Measurements from ENCODE around the gene APOL1.
"Not testable (repeated sequence)": the region's sequence is repeated elsewhere in the genome, so short reads cannot be mapped to it uniquely, and the experiment has no call there.

Gene APOL1, protein sequence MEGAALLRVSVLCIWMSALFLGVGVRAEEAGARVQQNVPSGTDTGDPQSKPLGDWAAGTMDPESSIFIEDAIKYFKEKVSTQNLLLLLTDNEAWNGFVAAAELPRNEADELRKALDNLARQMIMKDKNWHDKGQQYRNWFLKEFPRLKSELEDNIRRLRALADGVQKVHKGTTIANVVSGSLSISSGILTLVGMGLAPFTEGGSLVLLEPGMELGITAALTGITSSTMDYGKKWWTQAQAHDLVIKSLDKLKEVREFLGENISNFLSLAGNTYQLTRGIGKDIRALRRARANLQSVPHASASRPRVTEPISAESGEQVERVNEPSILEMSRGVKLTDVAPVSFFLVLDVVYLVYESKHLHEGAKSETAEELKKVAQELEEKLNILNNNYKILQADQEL

GRCh38 chr22:36252754-36253522 lies at the start of gene APOL1:
APOL1 (plus strand) TSS chr22:36253133; CDS start chr22:36254956, 1,823 bp downstream.
- DNase-seq, result no peak

- DNase-seq, result not testable (repeated sequence)
Measured at GRCh38 chr22:36203441-36203840, 49.5 kb upstream of the APOL1 start.

GRCh38 chr22:36204001-36204631 lies 48.8 kb upstream of the APOL1 start:
- no peak for DNase-seq

- DNase-seq, result no peak
Measured at GRCh38 chr22:36204632-36205015, 48.3 kb upstream of the APOL1 start.

DNA sequence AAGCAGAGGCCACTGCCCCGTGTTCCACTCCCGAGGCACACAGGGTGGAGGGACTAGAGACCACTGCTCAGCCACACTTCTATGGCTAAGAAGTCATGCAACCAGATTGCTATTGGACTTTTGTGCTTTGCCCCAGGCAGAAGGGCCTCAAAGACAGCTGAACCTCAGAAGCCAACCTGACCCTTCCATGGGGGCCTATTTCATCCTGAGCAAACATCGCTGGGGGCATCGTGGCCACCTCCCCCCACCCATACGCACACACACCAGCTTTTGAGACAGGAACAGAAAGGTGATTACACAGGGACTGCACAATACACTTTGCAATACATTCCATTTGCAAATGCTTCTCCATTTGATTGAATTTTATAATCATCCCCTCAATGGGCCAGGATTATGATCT lies 47.4 kb upstream of the APOL1 start:
- DNase-seq, result not testable (repeated sequence)

DNA sequence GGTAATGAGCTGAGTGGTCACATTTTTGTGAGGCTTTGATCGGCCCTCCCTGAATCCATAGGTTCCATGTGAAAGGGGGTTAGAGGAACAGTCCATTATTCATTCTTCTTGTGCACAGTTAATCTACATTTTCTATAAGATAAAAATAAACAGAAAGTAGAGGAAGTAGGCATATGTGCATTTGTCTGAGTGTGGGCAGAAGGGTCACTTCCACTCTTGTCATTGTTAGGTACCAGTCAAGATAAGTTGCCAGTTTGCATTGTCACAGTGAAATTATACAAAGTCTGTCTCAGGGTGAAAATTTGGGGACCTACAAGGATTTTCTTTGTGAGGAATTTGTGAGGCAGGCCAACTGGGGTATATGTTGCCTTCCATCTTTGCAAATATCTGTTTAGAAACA lies 46.7 kb upstream of the APOL1 start:
- no peak for DNase-seq

DNA sequence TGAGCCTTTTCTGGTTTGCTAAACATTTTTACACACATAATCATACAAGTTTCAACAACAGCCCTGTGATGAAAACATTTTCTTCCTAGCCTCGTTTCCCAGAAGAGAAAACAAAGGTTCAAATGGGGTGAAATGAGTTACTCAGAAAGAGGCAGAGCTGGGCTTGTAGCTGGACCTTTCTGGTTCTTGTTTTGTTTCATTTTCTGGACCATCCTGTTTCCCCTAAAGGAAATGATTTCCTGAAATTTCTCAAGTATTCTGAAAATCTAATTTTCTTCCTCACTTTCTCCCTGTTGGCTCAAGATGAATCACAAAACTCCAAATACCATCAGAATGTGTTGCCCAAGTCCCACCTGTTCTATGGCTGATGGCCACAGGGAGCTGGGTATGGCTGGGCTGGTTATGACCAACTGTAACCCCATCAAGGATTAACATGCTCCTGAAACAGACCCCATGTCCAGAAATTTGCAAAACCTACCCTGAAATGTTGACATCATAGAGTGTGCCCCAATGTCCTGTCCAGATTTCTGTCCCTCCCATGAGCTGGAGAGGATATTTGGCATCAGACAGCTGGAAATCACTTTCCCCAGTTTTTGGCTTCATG lies 44.7 kb upstream of the APOL1 start:
- DNase-seq, result no peak

DNA sequence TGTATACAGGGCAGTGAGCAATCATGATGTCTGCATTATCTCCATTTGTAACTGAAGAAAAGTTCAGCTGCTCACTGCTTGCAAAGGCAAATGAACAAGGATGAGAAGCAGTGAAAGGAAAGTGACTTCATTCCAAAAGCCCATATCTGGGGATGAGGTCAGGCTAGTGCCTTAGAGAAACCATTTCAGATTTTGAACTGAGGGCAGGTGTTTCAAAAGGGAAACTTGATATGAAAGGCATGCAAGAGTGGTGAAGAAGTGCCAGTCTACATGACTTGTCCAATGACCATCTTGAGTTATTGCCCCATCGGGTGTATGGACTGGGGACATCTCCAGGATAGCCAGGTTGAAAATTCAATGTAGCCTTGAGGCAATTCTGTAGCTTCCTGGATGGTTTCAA lies 44.0 kb upstream of the APOL1 start:
- DNase-seq, result no peak

DNA sequence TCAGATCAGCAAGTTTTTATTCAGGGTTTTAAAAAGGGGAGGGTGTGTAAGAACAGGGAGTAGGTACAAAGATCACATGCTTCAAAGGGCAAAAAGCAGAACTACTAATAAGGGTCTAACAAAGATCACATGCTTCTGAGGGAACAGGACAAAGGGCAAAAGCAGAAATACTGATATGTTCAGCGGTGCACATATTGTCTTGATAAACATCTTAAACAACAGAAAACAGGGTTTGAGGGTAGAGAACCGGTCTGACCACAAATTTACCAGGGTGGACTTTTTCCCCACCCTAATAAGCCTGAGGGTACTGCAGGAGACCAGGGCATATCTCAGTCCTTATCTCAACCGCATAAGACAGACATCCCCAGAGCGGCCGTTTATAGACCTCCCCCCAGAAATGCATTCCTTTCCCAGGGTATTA lies 43.4 kb upstream of the APOL1 start:
- not testable (repeated sequence) for DNase-seq

DNA sequence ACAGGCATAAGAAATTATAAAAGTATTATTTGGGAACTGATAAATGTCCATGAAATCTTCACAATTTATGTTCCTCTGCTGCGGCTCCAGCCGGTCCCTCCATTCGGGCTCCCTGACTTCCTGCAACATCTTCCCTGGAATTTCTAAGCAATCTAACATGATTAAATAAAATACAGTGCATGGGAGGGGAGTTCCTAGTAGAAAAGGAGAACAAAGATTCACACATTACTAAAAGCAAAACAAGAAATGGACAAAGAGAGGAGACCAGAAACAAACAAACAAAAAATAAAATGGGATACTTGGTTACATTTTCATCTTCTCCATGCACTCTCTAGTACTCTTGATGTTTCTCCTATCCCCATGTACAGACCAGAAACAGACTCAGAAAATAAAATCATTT lies 42.7 kb upstream of the APOL1 start:
- no peak for DNase-seq

DNA sequence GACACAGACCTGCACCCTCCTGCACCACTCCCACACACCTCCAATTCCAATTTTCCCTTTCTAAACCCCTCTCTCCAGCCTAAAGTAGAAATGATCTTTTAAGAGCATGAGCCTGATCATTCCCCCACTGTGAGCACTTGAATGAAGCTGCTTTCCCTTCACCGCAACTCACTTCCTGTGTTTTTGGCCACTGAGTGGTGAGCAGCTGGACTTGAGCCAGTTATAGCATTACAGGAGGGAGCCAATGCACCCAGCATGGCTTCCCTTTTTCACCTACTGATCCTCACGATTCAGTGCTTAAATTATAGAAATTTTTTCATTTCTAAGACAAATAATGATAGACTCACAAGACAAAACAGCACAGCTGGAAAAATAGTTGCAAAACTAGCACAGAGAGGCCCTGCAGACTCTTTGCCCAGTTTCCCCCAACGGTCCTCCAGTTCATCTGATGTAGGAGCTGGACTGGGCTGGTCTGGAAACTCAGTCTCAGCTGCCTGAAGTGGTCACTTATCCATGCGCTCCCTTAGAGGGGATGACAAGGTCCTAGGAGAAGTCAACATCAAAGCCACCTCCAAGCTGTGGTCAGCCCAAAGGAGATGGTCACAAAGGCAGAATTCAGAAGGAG lies 41.6 kb upstream of the APOL1 start:
- peak; percentile 59 for DNase-seq

DNA sequence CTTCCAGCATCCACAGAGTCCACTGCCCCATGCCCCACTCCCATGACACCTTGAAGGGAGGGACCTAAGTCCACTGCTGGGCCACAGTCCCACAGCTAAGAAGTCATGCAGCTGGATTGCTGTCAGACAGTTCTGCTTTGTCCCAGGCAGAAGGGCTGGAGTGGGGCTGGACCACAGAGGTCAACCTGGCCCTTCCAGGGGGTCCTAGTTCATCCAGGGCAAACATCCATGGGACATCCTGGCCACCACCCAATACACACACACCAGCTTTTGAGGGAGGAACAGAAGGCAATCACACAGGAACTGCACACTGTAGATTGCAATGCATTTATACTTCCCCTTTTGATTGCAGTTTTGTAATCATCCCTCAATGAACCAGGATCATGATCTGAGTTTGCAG lies 40.0 kb upstream of the APOL1 start:
- DNase-seq, result no peak

DNA sequence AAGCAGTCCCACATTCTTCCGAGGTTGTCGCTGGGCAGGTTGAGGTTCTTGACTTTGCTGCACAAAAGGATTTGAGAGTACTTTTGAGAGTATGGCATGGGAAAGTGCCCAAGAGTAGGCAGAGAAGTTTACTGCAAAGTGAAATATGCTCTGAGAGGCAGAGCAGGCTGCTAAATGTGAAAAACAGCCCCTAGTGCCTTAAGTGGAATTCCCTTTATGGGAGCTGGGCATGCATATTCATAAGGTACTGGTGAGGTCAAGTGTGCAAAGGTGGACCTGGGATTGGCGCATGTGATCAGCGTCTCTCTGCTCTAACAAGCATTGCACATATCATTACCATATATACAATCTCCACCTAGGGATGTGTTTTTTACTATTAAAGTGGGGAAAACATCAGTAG lies 39.3 kb upstream of the APOL1 start:
- no peak for DNase-seq

DNA sequence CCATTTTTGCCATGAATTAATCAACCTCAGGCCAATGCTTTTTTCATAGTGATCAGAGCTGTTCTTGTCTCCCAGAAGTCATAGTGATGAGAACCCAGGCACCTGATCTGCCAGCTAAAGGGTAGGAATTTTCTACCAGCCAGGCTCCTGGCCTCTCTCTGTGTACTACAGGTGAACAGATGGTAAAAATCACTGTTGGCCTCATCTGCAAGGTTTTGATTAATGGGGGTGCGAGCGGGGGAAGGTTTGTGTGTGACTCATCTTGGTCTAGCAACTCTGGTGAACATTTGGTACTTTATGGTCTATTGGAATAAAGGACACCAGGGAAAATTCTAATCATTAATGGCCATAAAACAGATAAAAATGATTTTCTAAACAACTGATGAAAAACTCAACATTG lies 37.0 kb upstream of the APOL1 start:
- DNase-seq, result no peak

- no peak for DNase-seq
Measured at GRCh38 chr22:36218648-36219193, 34.2 kb upstream of the APOL1 start.

GRCh38 chr22:36220451-36220921 lies 32.4 kb upstream of the APOL1 start:
- peak; percentile 27 for DNase-seq

- DNase-seq, result peak; percentile 26
Measured at GRCh38 chr22:36221799-36222751, 30.9 kb upstream of the APOL1 start.

DNA sequence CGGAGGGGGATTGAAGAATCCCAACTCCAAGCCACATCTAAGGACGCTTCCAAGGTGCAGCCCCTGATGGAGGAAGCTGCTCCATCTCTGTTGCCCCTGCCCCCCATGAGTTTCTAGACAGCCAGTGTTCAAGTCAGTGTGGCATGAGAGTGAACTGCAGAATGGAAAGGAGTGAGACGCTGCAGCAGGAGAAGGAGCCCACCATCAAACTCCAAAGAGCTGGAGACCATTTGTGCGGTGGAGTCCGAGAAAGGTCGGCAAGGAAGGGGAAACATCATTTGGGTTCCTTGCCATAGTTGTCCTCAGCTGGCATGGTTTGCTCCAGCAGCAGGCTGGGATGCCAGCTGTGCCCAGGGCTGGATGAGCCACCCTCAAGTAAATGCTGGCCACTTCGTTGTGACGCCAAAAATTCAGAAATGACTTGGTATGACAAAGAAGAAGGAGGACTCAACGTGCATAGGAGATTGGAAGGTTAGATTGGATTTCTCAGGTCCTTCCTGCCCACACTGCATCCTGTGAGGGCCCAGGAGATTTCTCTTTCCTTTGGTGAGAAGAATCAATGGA lies 30.0 kb upstream of the APOL1 start:
- DNase-seq, result no peak

DNA sequence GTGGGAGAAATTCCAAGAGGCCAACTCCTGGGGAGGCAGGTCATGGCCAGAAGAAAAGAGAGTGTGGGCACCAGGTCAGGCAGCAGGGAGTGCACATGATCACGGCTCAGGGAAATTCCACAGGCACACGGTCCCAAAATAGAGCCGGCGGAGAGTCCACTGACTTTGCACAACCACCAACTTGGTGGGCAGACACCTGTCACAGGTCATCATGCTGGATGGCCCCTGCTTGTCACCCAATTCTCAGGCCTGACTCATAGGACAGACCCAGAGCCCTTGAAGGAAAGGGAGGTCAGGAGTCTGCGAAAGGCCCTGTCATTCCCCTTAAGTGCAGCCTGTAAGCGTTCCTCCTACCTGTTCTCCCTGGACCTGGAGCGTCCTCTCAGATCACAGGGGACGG lies 29.4 kb upstream of the APOL1 start:
- DNase-seq, result no peak

DNA sequence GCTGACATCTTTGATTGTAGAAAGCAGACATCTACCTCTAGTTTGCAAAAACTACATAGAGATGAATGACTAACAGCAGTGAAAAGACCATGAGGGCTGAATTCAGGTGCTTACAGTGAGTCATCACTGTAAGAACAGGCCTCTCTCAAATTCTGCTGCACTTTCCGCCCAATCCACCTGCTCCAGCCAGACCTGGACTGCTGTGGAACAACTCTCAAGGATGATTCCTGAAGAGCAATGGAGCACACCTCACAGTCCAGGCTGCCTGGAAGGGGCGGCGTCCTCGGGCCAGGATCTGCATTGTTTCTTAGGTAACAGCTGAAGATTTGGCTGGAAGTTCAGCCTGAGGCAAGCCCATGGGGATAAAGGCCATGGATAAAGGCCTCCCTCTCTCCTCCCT lies 28.7 kb upstream of the APOL1 start:
- DNase-seq, result no peak
